Mesodermal cell (in vitro differentiated cells): ENCODE data around the gene AK2.

Source experiments
- H3K27ac ChIP-seq: 2 replicates; pipeline ENCODE4 v1.7.0; 2013; ENCODE audit warnings: mild to moderate bottlenecking, low read depth, low read length, moderate library complexity; ENCODE audit not compliant: severe bottlenecking
- H3K36me3 ChIP-seq: 2 replicates; pipeline ENCODE4 v1.7.1; 2013; ENCODE audit warnings: mild to moderate bottlenecking, low read length, moderate library complexity; ENCODE audit not compliant: control insufficient read depth, insufficient read depth
- H3K4me1 ChIP-seq: one replicate; pipeline ENCODE4 v1.7.1; 2013; ENCODE audit warnings: mild to moderate bottlenecking, low read length; ENCODE audit not compliant: insufficient read depth, control insufficient read depth, poor library complexity, severe bottlenecking
- H3K4me3 ChIP-seq: 2 replicates; pipeline ENCODE4 v1.7.0; 2013; ENCODE audit warnings: low read length, control low read depth, mild to moderate bottlenecking; ENCODE audit not compliant: insufficient read depth, poor library complexity, severe bottlenecking; ENCODE audit errors: extremely low read depth
- H3K9me3 ChIP-seq: 2 replicates; pipeline ENCODE4 v1.7.1; 2013; ENCODE audit warnings: mild to moderate bottlenecking, low read length, moderate library complexity; ENCODE audit not compliant: control insufficient read depth
- WGBS, 2 experiments: methylation state at CpG; one replicate each; pipeline ENCODE4 v1.1.5; 2013; ENCODE audit warnings: missing lambda C conversion rate in 2 of 2; ENCODE audit not compliant: insufficient coverage in 2 of 2; 5-methylcytosine and 5-hydroxymethylcytosine counted together

The AK2 gene

DNA sequence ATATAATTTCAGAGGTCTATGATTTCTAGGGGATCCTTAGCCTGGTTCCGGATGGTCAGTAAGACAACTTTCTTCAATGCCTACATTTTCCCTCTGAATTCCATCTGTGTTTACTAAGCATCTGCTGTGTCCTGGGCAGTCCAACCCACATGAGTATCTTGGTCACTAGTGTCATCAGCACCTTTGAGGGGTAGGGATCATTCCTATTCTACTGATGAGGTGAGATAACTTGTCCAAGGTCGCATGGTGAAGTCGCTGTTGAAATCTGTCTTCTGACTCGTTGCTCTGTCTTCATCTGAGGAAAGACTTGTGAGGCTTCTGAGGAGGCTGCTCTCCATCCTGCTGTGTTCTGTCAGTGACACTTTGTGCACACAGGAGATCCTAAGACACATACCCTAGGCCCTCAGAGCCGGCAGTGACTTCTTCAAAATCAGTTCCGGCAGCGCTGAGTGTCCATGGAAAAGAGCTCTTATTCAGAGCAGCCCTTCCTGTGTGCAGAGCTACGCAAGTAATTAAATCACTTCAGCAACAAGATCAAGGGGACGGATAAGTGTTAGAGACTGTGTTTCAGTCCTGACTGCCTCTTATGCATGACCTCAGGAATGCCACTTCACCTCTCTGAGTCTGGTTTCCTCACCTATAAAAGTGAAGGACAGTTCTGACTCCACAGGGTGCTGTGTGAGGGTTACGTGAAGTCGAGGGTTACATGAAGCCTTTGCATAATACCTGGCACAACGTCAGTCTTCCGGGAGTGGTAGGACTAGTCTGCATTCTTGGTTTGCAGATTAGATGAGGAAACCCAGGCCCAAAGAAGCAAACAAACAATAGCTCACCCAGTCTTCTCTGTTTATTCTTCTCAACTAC, 28.4 kb downstream of the AK2 start:
- Histone ChIP-seq H3K27ac (peak overlapping the region; percentile 41), H3K4me3 (no peak overlapping the region), H3K36me3 (peaks cover 49% of the 10 kb centered on the region), H3K9me3 (no peaks in the 10 kb centered on the region), H3K4me1 (peaks cover 45% of the 10 kb centered on the region)
- 92 to 98% methylated on average over 8 to 12 of the region's 13 CpGs for WGBS, 2 experiments

- 75% methylated on average over 4 of the region's 6 CpGs for WGBS, 2 experiments
- H3K4me1 ChIP-seq: peaks cover 45% of the 10 kb centered on the region
- H3K9me3 ChIP-seq: no peaks in the 10 kb centered on the region
- no peak overlapping the region for H3K27ac ChIP-seq
- peaks cover 41% of the 10 kb centered on the region for H3K36me3 ChIP-seq
- no peak overlapping the region for H3K4me3 ChIP-seq
These were observed 29.3 kb downstream of the AK2 start for GRCh38 chr1:33007190-33008050.

- WGBS, 2 experiments: 78 to 84% methylated on average over 8 to 9 of the region's 9 CpGs
- no peak overlapping the region for H3K27ac ChIP-seq
- H3K36me3 ChIP-seq: peaks cover 26% of the 10 kb centered on the region
- H3K4me1 ChIP-seq: peaks cover 45% of the 10 kb centered on the region
- no peak overlapping the region for H3K4me3 ChIP-seq
- no peaks in the 10 kb centered on the region for H3K9me3 ChIP-seq
These were observed 30.8 kb downstream of the AK2 start for GRCh38 chr1:33005838-33006421.

GRCh38 chr1:33005117-33005837, 31.4 kb downstream of the AK2 start:
- Histone ChIP-seq H3K4me3 (no peak overlapping the region), H3K4me1 (peaks cover 45% of the 10 kb centered on the region), H3K36me3 (peaks cover 20% of the 10 kb centered on the region), H3K9me3 (no peaks in the 10 kb centered on the region), H3K27ac (no peak overlapping the region)
- 80 to 86% methylated on average over 1 of the region's 2 CpGs for WGBS, 2 experiments

DNA sequence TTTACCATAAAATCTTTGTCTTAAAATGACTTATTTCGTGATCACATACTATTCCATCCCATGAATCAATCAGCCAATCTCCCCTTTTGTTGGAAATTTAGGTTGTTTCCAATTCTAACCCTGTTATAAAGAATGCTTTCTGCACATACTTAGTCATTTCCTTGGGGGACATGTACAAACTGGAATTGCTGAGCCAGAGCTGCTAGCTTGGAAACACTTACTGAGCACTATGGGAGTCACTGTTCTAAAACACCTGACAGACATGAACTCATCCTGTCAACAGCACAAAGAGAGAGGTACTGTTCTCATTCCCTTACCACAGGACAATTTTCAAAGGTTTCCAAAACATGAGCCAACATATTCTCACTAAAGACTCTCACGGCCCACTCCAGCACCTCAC, 32.1 kb downstream of the AK2 start:
- no peaks in the 10 kb centered on the region for H3K9me3 ChIP-seq
- peaks cover 20% of the 10 kb centered on the region for H3K36me3 ChIP-seq
- H3K4me3 ChIP-seq: no peak overlapping the region
- peaks cover 45% of the 10 kb centered on the region for H3K4me1 ChIP-seq
- 100% methylated on average over 1 of the region's 2 CpGs for WGBS, 2 experiments
- no peak overlapping the region for H3K27ac ChIP-seq

DNA sequence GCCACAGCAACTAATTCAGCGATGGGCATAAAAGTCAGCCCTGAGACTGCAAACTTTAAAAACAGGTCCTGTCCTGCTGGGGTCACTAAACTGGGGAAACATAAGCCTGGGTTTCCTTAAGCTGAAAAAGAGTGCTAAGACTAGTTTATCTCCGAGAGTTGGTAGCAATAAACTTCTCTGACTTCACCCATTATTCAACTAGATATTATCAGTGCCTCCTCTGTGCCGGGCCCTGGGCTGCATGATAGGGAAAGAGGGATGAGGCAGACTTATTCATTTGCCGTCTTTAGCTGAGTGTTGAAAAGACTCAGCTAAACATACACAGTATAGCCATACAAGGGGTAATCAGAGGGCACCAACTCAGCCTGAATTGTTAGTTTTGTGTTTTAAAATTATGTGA, 33.0 kb downstream of the AK2 start:
- WGBS, 2 experiments: 100% methylated on average over 1 of the region's 4 CpGs

DNA sequence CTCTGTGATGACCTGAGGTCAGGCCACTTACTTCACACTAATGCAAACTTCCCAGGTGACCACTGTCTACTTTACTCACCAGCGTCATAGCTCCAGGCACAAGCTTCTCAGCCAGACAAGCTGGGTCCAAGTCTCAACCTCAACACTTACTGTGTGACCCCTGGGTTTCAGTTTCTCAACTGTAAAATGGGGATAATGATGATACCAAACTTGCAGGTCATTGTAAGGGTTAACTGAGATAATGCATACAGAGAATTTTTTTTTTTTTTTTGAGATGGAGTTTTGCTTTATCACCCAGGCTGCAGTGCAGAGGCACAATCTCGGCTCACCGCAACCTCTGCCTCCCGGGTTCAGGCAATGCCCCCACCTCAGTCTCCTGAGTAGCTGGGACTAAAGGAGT, 34.7 kb downstream of the AK2 start:
- Histone ChIP-seq H3K9me3 (no peaks in the 10 kb centered on the region), H3K4me3 (no peak overlapping the region), H3K36me3 (no peaks in the 10 kb centered on the region), H3K4me1 (peaks cover 39% of the 10 kb centered on the region), H3K27ac (no peak overlapping the region)
- 97 to 100% methylated on average over 3 of the region's 4 CpGs for WGBS, 2 experiments

More for the DNA sequence above, 33.0 kb downstream of the AK2 start:
- Histone ChIP-seq H3K4me1 (peaks cover 39% of the 10 kb centered on the region), H3K27ac (no peak overlapping the region), H3K4me3 (no peak overlapping the region), H3K36me3 (peaks cover 13% of the 10 kb centered on the region), H3K9me3 (no peaks in the 10 kb centered on the region)

GRCh38 chr1:33001282-33001681, 35.4 kb downstream of the AK2 start:
- no peaks in the 10 kb centered on the region for H3K36me3 ChIP-seq
- peaks cover 36% of the 10 kb centered on the region for H3K4me1 ChIP-seq
- WGBS, 2 experiments: 96 to 100% methylated on average over 1 to 2 of the region's 2 CpGs
- no peaks in the 10 kb centered on the region for H3K9me3 ChIP-seq
- no peak overlapping the region for H3K27ac ChIP-seq
- H3K4me3 ChIP-seq: no peak overlapping the region

GRCh38 chr1:33000427-33001026, 36.2 kb downstream of the AK2 start:
- Histone ChIP-seq H3K4me1 (peaks cover 29% of the 10 kb centered on the region), H3K9me3 (no peaks in the 10 kb centered on the region), H3K27ac (no peak overlapping the region), H3K36me3 (no peaks in the 10 kb centered on the region), H3K4me3 (no peak overlapping the region)
- 83 to 88% methylated on average over 3 to 4 of the region's 4 CpGs for WGBS, 2 experiments

GRCh38 chr1:32998997-32999396, 37.7 kb downstream of the AK2 start:
- WGBS, 2 experiments: 96% methylated on average over 3 to 4 of the region's 4 CpGs

More at GRCh38 chr1:32998997-32999396, 37.7 kb downstream of the AK2 start:
- no peak overlapping the region for H3K4me3 ChIP-seq
- no peaks in the 10 kb centered on the region for H3K36me3 ChIP-seq
- H3K4me1 ChIP-seq: peaks cover 19% of the 10 kb centered on the region
- H3K27ac ChIP-seq: no peak overlapping the region
- H3K9me3 ChIP-seq: no peaks in the 10 kb centered on the region
